Measurements from ENCODE around the gene OLFML3.
"Not testable (repeated sequence)": the region's sequence is repeated elsewhere in the genome, so short reads cannot be mapped to it uniquely, and the experiment has no call there.

OLFML3 gene

GRCh38 chr1:113995382-113995781 lies 16.1 kb downstream of the OLFML3 start:
- H3K27ac ChIP-seq, result no peak overlapping the region
- TF ChIP-seq, protein P1, sequence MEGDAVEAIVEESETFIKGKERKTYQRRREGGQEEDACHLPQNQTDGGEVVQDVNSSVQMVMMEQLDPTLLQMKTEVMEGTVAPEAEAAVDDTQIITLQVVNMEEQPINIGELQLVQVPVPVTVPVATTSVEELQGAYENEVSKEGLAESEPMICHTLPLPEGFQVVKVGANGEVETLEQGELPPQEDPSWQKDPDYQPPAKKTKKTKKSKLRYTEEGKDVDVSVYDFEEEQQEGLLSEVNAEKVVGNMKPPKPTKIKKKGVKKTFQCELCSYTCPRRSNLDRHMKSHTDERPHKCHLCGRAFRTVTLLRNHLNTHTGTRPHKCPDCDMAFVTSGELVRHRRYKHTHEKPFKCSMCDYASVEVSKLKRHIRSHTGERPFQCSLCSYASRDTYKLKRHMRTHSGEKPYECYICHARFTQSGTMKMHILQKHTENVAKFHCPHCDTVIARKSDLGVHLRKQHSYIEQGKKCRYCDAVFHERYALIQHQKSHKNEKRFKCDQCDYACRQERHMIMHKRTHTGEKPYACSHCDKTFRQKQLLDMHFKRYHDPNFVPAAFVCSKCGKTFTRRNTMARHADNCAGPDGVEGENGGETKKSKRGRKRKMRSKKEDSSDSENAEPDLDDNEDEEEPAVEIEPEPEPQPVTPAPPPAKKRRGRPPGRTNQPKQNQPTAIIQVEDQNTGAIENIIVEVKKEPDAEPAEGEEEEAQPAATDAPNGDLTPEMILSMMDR (conservative IDR thresholded peaks at IDR 0.05), result no peak

- H3K27ac ChIP-seq, result no peak overlapping the region
- TF ChIP-seq, protein P1 (conservative IDR thresholded peaks at IDR 0.05), result no peak
These were observed 19.1 kb downstream of the OLFML3 start for GRCh38 chr1:113998361-113998760.

- TF ChIP-seq, protein P1 (conservative IDR thresholded peaks at IDR 0.05), result no peak
- no peak overlapping the region for H3K27ac ChIP-seq
These were observed 20.0 kb downstream of the OLFML3 start for GRCh38 chr1:113999233-113999632.

DNA sequence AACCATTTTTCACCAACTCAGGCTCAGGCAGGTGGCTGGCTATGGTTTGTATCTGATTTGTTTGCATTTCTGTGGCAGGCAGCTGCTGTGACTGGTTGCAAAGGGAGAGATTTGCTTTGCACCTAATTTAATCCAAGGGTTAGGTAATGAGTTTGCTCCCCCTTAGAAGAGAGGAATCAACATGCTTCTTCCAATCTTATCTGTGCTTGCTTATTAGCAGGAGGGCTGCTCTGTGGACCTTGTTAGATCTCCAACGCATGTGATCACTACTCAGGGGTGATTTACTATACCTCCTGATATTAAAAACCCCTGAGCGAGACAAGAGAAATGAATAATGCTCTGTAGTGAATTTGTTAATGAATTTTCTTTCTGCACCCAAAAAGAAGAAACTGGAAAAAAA lies 20.5 kb downstream of the OLFML3 start:
- TF ChIP-seq, protein P1 (conservative IDR thresholded peaks at IDR 0.05), result no peak

GRCh38 chr1:114000406-114000805 lies 21.1 kb downstream of the OLFML3 start:
- TF ChIP-seq, protein P1 (conservative IDR thresholded peaks at IDR 0.05), result no peak
- H3K27ac ChIP-seq, result no peak overlapping the region

More for the DNA sequence above, 20.5 kb downstream of the OLFML3 start:
- no peak overlapping the region for H3K27ac ChIP-seq

- H3K27ac ChIP-seq, result no peak overlapping the region
- TF ChIP-seq, protein P1 (conservative IDR thresholded peaks at IDR 0.05), result no peak
These were observed 23.4 kb downstream of the OLFML3 start for GRCh38 chr1:114002492-114003239.

- TF ChIP-seq, protein P1 (conservative IDR thresholded peaks at IDR 0.05), result no peak
- H3K27ac ChIP-seq, result no peak overlapping the region
These were observed 24.2 kb downstream of the OLFML3 start for GRCh38 chr1:114003431-114003830.

DNA sequence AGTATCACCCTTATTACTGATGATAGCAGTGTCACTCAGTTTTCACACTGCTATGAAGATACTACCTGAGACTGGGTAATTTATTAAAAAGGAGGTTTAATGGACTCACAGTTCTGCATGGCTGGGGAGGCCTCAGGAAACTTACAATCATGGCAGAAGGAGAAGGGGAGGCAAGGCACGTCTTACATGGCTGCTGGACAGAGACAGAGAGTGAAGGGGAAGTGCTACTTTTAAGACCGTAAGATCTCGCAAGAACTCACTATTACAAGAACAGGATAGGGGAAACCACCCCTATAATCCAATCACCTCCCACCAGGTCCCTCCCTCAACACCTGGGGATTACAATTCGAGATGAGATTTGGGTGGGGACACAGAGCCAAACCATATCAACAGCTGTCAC lies 27.6 kb downstream of the OLFML3 start:
- not testable (repeated sequence) for H3K27ac ChIP-seq
